ENCODE data around the gene SLC32A1.

The SLC32A1 gene

GRCh38 chr20:38723848-38724625 is at the start of gene SLC32A1:
SLC32A1 (plus strand) TSS chr20:38724486; CDS start chr20:38724725, 239 bp downstream.
- in situ Hi-C loops (cut with MboI; ENCODE audit: low sequenced_read_pairs): no loop called here

DNA sequence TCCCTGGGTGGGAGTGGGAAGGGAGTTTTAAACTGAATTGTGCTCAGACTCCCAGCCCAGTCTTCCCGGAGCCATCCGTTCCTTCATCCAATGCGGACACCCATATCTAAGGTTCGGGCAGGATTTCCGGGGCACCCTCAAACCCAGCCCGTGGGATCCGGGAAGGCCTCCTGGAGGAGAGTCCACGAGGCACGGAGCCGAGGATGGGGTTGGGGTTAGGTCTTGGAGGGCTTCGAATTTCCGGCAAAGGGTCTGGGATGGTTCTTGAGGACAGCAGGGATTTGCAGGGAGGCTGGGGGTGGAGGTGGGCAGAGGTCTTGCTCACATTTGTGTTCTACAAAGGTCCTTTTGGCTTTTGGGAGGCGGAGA is 49.5 kb upstream of the SLC32A1 start:
- in situ Hi-C loops (cut with MboI; ENCODE audit: low sequenced_read_pairs): loop anchor here (25.0 kb wide), 1 partner anchor 238 kb away; no protein-coding TSS in a partner anchor

- in situ Hi-C loops (cut with MboI; ENCODE audit: low sequenced_read_pairs): no loop called here
Measured at GRCh38 chr20:38676576-38676975, 47.7 kb upstream of the SLC32A1 start.

DNA sequence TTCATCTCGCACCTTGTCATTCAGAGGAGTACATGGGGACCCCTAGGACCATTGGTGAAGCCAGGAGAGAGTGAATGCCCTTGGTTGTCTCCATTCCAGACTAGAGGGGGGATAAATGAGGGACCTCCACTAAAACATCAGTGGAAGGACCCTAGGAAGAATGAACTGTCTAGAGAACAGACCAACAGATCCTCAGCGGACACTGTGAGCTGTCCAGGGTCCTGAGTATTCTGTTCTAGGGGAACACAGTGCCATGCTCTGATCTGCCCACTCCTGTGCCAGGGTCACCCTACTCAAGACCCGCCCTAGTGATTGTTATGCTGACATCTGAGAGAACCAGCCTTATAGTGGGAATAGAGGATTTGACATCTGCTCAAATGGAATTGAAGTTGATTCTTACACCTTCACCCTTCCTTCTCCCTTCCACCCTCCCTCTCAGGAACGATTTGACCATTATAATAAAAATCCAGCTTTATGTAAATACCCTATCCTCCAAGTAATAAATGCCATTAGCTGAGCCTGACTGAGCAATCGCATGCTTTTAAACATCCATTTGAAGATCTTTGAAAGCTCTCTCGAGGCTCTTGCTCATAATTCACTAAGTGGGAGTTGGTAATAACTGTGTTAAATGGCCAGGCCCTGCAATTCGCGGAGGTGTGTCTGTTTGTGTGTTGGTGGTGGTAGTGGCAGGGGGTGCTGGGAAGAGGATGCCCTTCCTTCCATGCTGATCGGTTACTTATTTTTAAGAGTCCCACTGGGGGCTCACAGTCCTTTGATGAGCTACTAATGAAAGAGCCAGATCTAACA is 43.6 kb upstream of the SLC32A1 start:
- in situ Hi-C loops (cut with MboI; ENCODE audit: low sequenced_read_pairs): no loop called here

DNA sequence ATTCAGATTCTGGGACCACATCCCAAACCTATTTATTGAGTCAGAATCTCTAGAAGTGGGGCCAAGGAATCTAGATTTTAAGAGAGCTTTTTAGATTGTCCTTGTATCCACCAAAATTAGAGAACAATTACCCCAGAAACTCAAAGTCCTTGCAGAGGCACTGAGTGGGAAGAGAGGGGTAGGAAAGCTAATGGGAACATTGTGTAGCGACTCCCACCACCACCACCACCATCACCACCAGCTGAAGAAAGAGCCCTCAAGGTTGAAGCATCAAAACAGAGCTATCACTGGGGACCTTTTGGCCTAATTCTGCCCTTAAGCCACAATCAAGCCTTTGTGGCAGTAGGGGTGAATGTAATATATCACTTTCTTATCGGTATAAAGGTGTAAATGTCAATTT is 39.0 kb upstream of the SLC32A1 start:
- in situ Hi-C loops (cut with MboI; ENCODE audit: low sequenced_read_pairs): no loop called here

GRCh38 chr20:38685853-38686473 is 38.3 kb upstream of the SLC32A1 start:
- in situ Hi-C loops (cut with MboI; ENCODE audit: low sequenced_read_pairs): no loop called here

DNA sequence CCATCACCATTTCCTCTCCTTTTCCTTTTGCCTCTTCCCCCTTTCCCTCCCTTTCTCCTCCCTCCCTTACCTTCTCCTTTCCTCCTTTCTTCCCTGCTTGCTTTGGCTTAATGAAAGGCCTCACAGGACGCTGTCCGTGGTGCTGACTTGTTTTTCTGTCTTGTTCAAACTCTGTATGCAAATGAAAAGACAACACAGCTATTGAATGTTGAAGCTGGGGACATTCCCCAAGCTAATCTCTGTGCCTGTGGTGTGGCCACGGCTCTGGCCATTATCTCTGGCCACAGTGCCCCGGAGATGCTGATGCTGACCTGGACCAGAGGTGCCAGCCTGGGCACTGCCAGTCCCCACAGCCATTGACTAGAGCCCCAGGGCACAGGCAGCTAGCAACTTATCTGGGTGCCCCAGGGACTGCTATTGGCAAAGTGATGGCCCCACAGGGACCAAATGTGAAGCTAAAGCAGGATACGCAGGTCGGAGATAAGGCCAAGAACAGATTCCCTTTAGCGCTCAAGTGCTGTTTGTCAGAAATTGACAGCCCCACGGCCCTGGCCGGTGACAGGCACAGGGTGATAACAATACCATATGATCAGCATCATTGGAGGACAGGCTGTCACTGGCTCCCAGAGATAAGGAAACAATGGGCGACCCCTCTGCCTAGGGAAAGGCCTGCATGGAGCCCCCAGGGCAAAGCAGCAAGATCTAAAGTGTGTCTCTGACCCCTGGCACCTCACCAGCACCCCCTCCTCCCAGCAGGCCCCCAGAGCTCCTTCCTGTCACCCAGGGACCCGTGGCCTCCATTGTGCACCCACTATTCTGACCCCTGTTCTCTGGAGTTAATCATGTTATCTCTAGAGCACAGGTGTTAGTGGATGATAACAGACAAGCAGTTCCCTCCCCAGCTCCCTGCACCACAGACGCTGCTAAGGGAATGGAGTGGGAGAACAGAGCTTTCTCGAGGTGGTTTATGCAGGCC is 31.6 kb upstream of the SLC32A1 start:
- in situ Hi-C loops (cut with MboI; ENCODE audit: low sequenced_read_pairs): no loop called here

DNA sequence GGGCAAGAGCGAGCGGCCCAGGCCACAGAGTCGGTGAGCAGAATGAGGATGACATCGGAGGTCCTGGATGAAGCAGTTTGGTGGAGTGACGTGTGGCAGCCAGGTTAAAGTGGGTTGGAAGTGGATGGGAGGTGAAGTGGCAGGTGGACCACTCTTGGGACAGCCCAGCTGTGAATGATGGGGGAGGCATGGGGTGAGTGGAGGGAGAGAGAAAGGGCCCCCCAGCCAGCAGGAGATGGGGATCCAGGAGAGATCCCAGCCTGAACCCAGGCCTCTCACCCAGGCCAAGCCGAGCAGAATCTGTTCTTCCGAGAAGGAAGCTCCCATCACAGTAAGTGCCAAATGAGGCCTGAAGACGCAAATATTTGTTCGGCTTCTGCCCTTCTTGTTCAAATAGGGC is 27.0 kb upstream of the SLC32A1 start:
- in situ Hi-C loops (cut with MboI; ENCODE audit: low sequenced_read_pairs): no loop called here

DNA sequence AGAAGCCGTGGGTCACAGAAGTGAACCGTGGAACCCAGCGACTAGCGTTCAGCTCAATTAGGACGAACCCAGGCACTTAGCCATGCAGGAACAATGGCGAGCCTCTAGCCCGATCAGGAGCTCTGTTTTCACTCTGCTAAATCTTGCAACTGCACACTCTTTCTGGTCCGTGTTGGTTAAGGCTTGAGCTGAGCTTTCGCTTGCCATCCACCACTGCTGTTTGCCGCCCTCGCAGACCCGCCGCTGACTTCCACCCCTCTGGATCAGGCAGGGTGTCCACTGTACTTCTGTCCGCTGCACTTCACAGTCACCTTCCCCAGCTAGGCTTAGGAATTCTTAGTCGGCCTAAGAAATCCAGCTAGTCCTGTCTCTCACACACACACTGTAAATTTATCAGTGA is 25.7 kb upstream of the SLC32A1 start:
- in situ Hi-C loops (cut with MboI; ENCODE audit: low sequenced_read_pairs): no loop called here

DNA sequence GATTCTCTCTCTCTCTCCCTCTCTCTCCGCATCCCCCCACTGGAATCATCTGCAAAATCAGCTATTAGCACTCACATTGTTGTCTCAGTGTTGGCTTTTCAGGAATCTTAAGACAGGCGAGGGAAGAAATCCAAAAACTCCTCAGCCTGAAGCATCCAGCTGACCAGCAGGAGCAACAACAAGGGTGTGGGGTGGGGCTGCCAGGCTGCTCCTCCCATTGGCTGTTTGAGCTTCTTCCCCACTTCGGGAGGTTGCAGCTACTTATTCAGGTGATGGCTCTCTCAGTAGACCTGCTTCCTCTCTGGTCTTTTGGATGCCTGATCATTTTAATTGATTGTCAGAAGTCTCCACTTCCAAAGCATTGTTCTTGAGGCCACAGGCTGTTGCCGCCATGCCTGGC is 24.1 kb upstream of the SLC32A1 start:
- in situ Hi-C loops (cut with MboI; ENCODE audit: low sequenced_read_pairs): no loop called here

DNA sequence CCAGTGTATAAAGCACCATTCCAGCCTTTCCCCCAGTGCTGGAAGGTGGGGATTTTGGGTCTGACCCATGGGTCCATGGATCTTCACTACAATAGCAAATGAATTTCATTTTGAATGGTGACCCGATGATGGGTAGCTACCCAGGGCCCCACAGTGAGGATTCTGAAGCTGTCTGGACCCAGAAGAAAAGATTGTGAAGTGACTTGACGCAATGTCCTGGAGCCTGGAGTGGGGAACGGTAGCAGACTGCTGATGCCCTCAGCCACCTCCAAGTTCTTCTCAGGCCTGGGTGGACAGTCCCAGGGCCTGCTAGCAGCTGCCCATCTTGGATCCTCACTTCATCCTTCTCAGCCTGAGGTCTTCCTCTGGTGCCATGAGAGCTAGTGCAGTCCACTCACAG is 23.4 kb upstream of the SLC32A1 start:
- in situ Hi-C loops (cut with MboI; ENCODE audit: low sequenced_read_pairs): no loop called here

GRCh38 chr20:38703526-38703925 is 20.8 kb upstream of the SLC32A1 start:
- in situ Hi-C loops (cut with MboI; ENCODE audit: low sequenced_read_pairs): no loop called here

DNA sequence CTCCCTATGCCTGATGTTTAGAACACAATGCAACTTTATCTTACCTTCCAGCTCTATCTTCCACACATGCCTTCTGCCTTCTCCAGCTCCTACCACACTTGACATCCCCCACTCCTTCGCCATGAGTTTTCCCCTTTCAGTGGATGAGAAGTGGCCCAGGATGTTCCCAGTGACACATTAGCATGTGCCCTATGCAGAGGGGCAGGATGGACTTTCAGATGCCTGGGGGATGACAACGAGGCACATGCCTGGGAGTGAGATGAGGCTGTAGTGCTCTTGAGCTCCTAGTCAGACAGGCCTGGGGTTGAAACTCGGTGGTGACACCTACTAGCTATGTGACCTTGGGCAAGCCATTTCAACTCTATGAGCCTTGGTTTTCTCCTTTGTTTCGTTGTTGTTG is 20.1 kb upstream of the SLC32A1 start:
- in situ Hi-C loops (cut with MboI; ENCODE audit: low sequenced_read_pairs): no loop called here

GRCh38 chr20:38706509-38706908 is 17.8 kb upstream of the SLC32A1 start:
- in situ Hi-C loops (cut with MboI; ENCODE audit: low sequenced_read_pairs): no loop called here

DNA sequence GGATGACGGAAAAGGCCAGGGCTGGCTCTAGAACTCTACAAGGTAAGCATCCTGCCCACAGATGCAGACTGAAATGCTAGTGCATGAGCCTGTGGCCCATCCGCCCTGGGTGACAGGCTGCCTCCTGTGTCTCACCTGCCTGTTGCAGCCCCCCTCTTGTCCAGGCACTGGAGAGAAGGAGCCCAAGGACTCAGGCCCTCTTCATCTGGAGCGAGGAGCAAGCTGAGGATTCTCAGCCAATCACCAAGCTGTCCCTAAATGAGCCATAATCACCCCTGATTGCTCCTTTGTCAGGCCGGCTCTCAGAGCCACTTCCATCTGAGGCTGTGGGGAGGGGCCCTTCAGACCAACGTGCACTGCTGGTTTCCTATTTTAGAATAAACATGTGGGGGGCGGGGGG is 10.0 kb upstream of the SLC32A1 start:
- in situ Hi-C loops (cut with MboI; ENCODE audit: low sequenced_read_pairs): no loop called here

DNA sequence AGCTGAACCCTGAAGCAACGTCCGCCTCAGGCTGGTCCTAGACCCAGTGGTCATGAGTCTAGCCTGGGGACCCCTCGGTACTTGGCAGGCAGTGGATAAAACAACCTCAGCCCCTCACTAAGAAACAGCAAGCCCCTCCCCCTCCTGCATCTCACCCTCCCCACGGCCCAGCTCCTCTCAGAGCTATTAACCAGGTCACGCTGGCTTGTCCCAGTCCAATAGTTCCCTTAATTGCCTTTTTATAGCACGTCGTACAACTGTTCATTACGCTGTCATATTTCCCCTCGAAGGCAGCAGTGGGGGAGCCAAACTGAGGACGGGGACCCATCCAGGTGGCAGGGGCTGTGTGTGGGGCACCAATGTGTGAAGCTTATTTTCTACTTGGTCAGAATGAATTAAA is 8.6 kb upstream of the SLC32A1 start:
- in situ Hi-C loops (cut with MboI; ENCODE audit: low sequenced_read_pairs): no loop called here

DNA sequence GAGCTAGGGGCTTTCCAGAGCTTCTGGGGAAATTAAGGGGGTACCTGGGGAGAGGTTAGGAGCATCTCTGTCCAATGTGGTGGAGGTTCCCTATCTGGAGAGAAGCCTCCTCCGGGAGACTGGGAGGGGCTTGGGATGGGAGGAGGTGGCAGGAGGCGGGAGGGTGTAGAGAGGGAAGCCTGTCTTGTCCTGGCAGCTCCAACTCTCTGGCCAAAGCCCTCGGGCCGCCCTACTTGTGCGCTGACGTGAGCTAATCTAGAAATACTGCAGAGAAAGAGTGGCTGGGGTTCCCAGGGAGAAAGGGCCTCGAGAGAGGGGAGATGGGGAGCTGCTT is 1.6 kb upstream of the SLC32A1 start:
- in situ Hi-C loops (cut with MboI; ENCODE audit: low sequenced_read_pairs): no loop called here

- in situ Hi-C loops (cut with MboI; ENCODE audit: low sequenced_read_pairs): no loop called here
Measured at GRCh38 chr20:38723017-38723847, 1.1 kb upstream of the SLC32A1 start.

DNA sequence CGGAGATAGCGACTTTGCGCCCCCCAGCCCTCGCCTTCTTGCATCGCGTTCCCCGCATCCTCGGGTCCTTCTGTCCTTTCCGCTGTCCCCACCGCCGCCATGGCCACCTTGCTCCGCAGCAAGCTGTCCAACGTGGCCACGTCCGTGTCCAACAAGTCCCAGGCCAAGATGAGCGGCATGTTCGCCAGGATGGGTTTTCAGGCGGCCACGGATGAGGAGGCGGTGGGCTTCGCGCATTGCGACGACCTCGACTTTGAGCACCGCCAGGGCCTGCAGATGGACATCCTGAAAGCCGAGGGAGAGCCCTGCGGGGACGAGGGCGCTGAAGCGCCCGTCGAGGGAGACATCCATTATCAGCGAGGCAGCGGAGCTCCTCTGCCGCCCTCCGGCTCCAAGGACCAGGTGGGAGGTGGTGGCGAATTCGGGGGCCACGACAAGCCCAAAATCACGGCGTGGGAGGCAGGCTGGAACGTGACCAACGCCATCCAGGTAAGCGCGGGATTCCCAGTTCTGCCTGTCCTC is 401 bp downstream of the SLC32A1 start:
- in situ Hi-C loops (cut with MboI; ENCODE audit: low sequenced_read_pairs): no loop called here
